ENCODE data around the gene MOG. TPM values are rescaled to one million over a fixed set of nuclear protein-coding genes. Genes with fewer than 3 reads are reported as not detected.

Gene MOG
- total and polyA plus RNA-seq, 4 donors = not detected

DNA sequence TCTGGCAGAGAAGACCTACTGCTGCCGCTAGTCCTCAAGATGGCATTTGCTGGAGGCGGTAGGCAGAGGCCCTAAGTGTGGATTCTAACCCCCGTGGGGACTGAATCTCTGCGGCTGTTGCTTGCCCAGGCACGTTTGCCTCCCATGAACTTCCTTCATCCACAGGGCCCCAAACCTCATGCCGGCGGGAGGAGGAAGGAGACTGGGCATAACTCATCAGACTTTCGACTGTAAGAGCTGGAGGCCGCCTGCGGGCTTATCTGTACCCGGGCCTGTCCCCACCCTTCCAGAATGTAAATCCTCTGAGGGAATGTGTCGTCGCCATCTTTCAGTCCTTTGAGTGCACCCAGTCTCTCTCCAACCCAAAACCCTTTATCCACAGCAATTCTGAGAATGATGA, 23.1 kb downstream of the MOG start:
- Histone ChIP-seq H3K27me3 (ENCODE audit: control insufficient read depth in 4 of 4, insufficient read depth in 4 of 4, low read length in 3 of 4) (no peaks in the 10 kb centered on the region), H3K27ac (ENCODE audit: low read depth in 1 of 2, low read length in 2 of 2) (no peak overlapping the region), H3K4me1 (ENCODE audit: control insufficient read depth in 4 of 4, insufficient read depth in 4 of 4, low read length in 3 of 4) (no peaks in the 10 kb centered on the region), H3K4me3 (ENCODE audit: low read depth in 1 of 3, low read length in 3 of 3) (no peak overlapping the region), H3K9me3 (ENCODE audit: control insufficient read depth in 4 of 4, low read length in 3 of 4) (no peaks in the 10 kb centered on the region), H3K36me3 (ENCODE audit: control insufficient read depth in 4 of 4, insufficient read depth in 3 of 4, low read depth in 1 of 4, low read length in 3 of 4) (no peaks in the 10 kb centered on the region), H3K9ac (ENCODE audit: low read depth in 1 of 2, low read length in 2 of 2) (no peak overlapping the region)
- no peak for TF ChIP-seq YY1 (IDR thresholded peaks at IDR 0.05)
- TF ChIP-seq JUND (IDR thresholded peaks at IDR 0.05) = no peak
- TF ChIP-seq HNF4G (IDR thresholded peaks at IDR 0.05) = no peak
- TF ChIP-seq, protein P1, sequence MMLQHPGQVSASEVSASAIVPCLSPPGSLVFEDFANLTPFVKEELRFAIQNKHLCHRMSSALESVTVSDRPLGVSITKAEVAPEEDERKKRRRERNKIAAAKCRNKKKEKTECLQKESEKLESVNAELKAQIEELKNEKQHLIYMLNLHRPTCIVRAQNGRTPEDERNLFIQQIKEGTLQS (IDR thresholded peaks at IDR 0.05) = no peak
- TF ChIP-seq, protein P2, sequence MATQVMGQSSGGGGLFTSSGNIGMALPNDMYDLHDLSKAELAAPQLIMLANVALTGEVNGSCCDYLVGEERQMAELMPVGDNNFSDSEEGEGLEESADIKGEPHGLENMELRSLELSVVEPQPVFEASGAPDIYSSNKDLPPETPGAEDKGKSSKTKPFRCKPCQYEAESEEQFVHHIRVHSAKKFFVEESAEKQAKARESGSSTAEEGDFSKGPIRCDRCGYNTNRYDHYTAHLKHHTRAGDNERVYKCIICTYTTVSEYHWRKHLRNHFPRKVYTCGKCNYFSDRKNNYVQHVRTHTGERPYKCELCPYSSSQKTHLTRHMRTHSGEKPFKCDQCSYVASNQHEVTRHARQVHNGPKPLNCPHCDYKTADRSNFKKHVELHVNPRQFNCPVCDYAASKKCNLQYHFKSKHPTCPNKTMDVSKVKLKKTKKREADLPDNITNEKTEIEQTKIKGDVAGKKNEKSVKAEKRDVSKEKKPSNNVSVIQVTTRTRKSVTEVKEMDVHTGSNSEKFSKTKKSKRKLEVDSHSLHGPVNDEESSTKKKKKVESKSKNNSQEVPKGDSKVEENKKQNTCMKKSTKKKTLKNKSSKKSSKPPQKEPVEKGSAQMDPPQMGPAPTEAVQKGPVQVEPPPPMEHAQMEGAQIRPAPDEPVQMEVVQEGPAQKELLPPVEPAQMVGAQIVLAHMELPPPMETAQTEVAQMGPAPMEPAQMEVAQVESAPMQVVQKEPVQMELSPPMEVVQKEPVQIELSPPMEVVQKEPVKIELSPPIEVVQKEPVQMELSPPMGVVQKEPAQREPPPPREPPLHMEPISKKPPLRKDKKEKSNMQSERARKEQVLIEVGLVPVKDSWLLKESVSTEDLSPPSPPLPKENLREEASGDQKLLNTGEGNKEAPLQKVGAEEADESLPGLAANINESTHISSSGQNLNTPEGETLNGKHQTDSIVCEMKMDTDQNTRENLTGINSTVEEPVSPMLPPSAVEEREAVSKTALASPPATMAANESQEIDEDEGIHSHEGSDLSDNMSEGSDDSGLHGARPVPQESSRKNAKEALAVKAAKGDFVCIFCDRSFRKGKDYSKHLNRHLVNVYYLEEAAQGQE (IDR thresholded peaks at IDR 0.05) = no peak
- TF ChIP-seq, protein P3, sequence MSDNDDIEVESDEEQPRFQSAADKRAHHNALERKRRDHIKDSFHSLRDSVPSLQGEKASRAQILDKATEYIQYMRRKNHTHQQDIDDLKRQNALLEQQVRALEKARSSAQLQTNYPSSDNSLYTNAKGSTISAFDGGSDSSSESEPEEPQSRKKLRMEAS (IDR thresholded peaks at IDR 0.05) = no peak
- TF ChIP-seq RAD21 (IDR thresholded peaks at IDR 0.05) = no peak
- TF ChIP-seq RXRA (IDR thresholded peaks at IDR 0.05) = no peak
- TF ChIP-seq, protein P4, sequence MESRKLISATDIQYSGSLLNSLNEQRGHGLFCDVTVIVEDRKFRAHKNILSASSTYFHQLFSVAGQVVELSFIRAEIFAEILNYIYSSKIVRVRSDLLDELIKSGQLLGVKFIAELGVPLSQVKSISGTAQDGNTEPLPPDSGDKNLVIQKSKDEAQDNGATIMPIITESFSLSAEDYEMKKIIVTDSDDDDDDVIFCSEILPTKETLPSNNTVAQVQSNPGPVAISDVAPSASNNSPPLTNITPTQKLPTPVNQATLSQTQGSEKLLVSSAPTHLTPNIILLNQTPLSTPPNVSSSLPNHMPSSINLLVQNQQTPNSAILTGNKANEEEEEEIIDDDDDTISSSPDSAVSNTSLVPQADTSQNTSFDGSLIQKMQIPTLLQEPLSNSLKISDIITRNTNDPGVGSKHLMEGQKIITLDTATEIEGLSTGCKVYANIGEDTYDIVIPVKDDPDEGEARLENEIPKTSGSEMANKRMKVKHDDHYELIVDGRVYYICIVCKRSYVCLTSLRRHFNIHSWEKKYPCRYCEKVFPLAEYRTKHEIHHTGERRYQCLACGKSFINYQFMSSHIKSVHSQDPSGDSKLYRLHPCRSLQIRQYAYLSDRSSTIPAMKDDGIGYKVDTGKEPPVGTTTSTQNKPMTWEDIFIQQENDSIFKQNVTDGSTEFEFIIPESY (IDR thresholded peaks at IDR 0.05) = no peak
- DNase-seq (ENCODE audit: low spot score) = no peak
- 83% methylated on average over 13 of the region's 13 CpGs for WGBS

DNA sequence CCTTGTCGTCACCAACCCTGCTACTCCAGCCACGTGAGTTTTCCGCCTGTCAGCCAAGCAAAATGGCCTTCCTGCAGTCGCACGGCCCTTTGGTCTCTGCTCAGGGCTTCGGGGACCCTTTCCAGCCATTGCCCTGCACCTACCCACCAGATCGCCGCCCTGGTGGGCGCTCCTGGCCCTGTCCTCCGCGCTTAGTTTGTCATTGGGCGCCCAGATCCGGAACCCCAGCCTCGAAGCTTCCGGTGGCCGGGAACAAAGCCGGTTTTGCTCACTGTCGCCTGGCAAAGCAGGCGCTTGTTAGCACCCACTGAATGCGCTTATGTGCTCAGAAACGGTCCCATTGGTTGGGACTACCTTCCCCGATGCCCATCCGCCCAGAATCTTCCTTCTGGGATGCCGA, 23.5 kb downstream of the MOG start:
- Histone ChIP-seq H3K4me3 (ENCODE audit: low read depth in 1 of 3, low read length in 3 of 3) (no peak overlapping the region), H3K27ac (ENCODE audit: low read depth in 1 of 2, low read length in 2 of 2) (no peak overlapping the region), H3K36me3 (ENCODE audit: control insufficient read depth in 4 of 4, insufficient read depth in 3 of 4, low read depth in 1 of 4, low read length in 3 of 4) (no peaks in the 10 kb centered on the region), H3K9ac (ENCODE audit: low read depth in 1 of 2, low read length in 2 of 2) (no peak overlapping the region), H3K4me1 (ENCODE audit: control insufficient read depth in 4 of 4, insufficient read depth in 4 of 4, low read length in 3 of 4) (no peaks in the 10 kb centered on the region), H3K27me3 (ENCODE audit: control insufficient read depth in 4 of 4, insufficient read depth in 4 of 4, low read length in 3 of 4) (no peaks in the 10 kb centered on the region), H3K9me3 (ENCODE audit: control insufficient read depth in 4 of 4, low read length in 3 of 4) (peaks cover 0 to 2% (median 0%) of the 10 kb centered on the region in 4 donors)
- WGBS = 88% methylated on average over 24 of the region's 24 CpGs
- no peak for TF ChIP-seq FOXA2 (IDR thresholded peaks at IDR 0.05)
- no peak for TF ChIP-seq YY1 (IDR thresholded peaks at IDR 0.05)
- TF ChIP-seq, protein P3 (IDR thresholded peaks at IDR 0.05) = no peak
- no peak for TF ChIP-seq GABPA (IDR thresholded peaks at IDR 0.05 in 1 of 2, conservative IDR thresholded peaks at IDR 0.05 in 1 of 2)
- TF ChIP-seq, protein P2 (IDR thresholded peaks at IDR 0.05) = no peak
- TF ChIP-seq HNF4A (conservative IDR thresholded peaks at IDR 0.05) = no peak
- TF ChIP-seq RAD21 (IDR thresholded peaks at IDR 0.05) = no peak
- no peak for TF ChIP-seq TAF1 (conservative IDR thresholded peaks at IDR 0.05)
- TF ChIP-seq RXRA (IDR thresholded peaks at IDR 0.05) = no peak
- no peak for TF ChIP-seq HNF4G (IDR thresholded peaks at IDR 0.05)
- DNase-seq (ENCODE audit: low spot score) = no peak

Data from liver (tissue), 9 donors.